GM21576 (cell line): ENCODE measurements around the gene PSMD8.
"Not testable (repeated sequence)": the region's sequence is repeated elsewhere in the genome, so short reads cannot be mapped to it uniquely, and the experiment has no call there.

ENCODE experiments used
- ATAC-seq: cut with Tn5 transposase; IDR thresholded peaks from one replicate; pipeline ENCODE4 v1.9.1; 2021; ENCODE audit warnings: mild to moderate bottlenecking, moderate library complexity; ENCODE audit not compliant: unreplicated experiment

PSMD8 gene

GRCh38 chr19:38374332-38375097 lies at the start of gene PSMD8:
Gene PSMD8, plus strand, starts transcription at chr19:38374571. Its CDS starts 31 bp downstream, at chr19:38374602.
- peak; percentile 91 for ATAC-seq

- no peak for ATAC-seq
Observed at GRCh38 chr19:38326591-38326990, 47.8 kb upstream of the PSMD8 start.

GRCh38 chr19:38329651-38330050 lies 44.7 kb upstream of the PSMD8 start:
- no peak for ATAC-seq

GRCh38 chr19:38331728-38332127 lies 42.6 kb upstream of the PSMD8 start:
- no peak for ATAC-seq

- ATAC-seq = no peak
Observed at GRCh38 chr19:38333245-38333644, 41.1 kb upstream of the PSMD8 start.

- ATAC-seq = peak; percentile 64
Observed at GRCh38 chr19:38335949-38336637, 38.3 kb upstream of the PSMD8 start.

GRCh38 chr19:38336638-38337359 lies 37.6 kb upstream of the PSMD8 start:
- peak; percentile 50 for ATAC-seq

- no peak for ATAC-seq
Observed at GRCh38 chr19:38337360-38337653, 37.1 kb upstream of the PSMD8 start.

GRCh38 chr19:38339011-38339410 lies 35.4 kb upstream of the PSMD8 start:
- ATAC-seq = not testable (repeated sequence)

GRCh38 chr19:38340927-38341326 lies 33.4 kb upstream of the PSMD8 start:
- no peak for ATAC-seq

- no peak for ATAC-seq
Observed at GRCh38 chr19:38346837-38347236, 27.5 kb upstream of the PSMD8 start.

GRCh38 chr19:38350883-38351282 lies 23.5 kb upstream of the PSMD8 start:
- no peak for ATAC-seq

- ATAC-seq = no peak
Observed at GRCh38 chr19:38351865-38352395, 22.4 kb upstream of the PSMD8 start.

- ATAC-seq = no peak
Observed at GRCh38 chr19:38352611-38353010, 21.8 kb upstream of the PSMD8 start.

- no peak for ATAC-seq
Observed at GRCh38 chr19:38355728-38356725, 18.3 kb upstream of the PSMD8 start.

GRCh38 chr19:38358071-38358470 lies 16.3 kb upstream of the PSMD8 start:
- no peak for ATAC-seq

GRCh38 chr19:38359242-38360021 lies 14.9 kb upstream of the PSMD8 start:
- ATAC-seq = no peak

- ATAC-seq = no peak
Observed at GRCh38 chr19:38360351-38360750, 14.0 kb upstream of the PSMD8 start.

- ATAC-seq = no peak
Observed at GRCh38 chr19:38360839-38361631, 13.3 kb upstream of the PSMD8 start.
